ENCODE results near the gene CNTNAP2. TPM values are rescaled to one million over a fixed set of nuclear protein-coding genes. Genes with fewer than 3 reads are reported as not detected.

The CNTNAP2 gene
- total RNA-seq, 4 donors from 2014 or later: 0.29 to 0.88 (median 0.33) TPM; not detected in 1

DNA sequence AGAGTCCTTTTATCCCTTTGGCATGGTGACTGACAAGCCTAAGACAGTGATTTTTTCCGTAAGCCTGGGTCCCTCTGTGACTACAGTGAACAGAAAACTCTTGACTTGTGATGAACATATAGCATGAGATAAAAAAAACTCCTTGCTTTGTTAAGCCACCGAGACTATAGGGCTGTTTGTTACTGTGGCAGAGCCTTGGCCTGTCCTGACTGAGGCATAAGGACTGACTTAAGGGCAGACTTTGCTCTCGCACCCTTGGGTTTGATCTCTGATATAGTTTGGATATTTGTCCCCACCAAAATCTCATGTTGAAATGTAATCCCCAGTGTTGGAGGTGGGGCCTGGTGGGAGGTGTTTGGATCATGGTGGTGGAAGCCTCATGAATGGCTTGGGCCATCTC lies 2157.5 kb downstream of the CNTNAP2 start:
- H3K4me3 ChIP-seq (replicated peaks in 1 of 3): no peak overlapping the region
- WGBS, 2 donors: 88 to 98% methylated on average over 3 of the region's 3 CpGs
- no peaks in the 10 kb centered on the region for H3K36me3 ChIP-seq
- no peak for DNase-seq
- H3K27ac ChIP-seq: no peak overlapping the region
- H3K4me1 ChIP-seq: no peaks in the 10 kb centered on the region
- TF ChIP-seq POLR2A (IDR thresholded peaks at IDR 0.05): no peak
- TF ChIP-seq CTCF (IDR thresholded peaks at IDR 0.05): no peak
- no peaks in the 10 kb centered on the region for H3K9me3 ChIP-seq
- no peaks in the 10 kb centered on the region for H3K27me3 ChIP-seq
- intact Hi-C loops (cut with DNase I): no loop called here

GRCh38 chr7:148275359-148275890 lies 2158.8 kb downstream of the CNTNAP2 start:
- WGBS, 2 donors: 76 to 91% methylated on average over 4 of the region's 4 CpGs
- Histone ChIP-seq H3K36me3 (no peaks in the 10 kb centered on the region), H3K27ac (no peak overlapping the region), H3K4me1 (no peaks in the 10 kb centered on the region), H3K27me3 (no peaks in the 10 kb centered on the region), H3K4me3 (replicated peaks in 1 of 3) (no peak overlapping the region), H3K9me3 (no peaks in the 10 kb centered on the region)
- DNase-seq: no peak
- TF ChIP-seq CTCF (IDR thresholded peaks at IDR 0.05) (no peak), POLR2A (IDR thresholded peaks at IDR 0.05) (no peak)
- intact Hi-C loops (cut with DNase I): no loop called here

GRCh38 chr7:148276314-148277041 lies 2159.9 kb downstream of the CNTNAP2 start:
- 70 to 79% methylated on average over 10 to 11 of the region's 11 CpGs for WGBS, 2 donors
- H3K27ac ChIP-seq: no peak overlapping the region
- no peak for DNase-seq
- no peaks in the 10 kb centered on the region for H3K4me1 ChIP-seq
- H3K9me3 ChIP-seq: no peaks in the 10 kb centered on the region
- no peaks in the 10 kb centered on the region for H3K36me3 ChIP-seq
- no peaks in the 10 kb centered on the region for H3K27me3 ChIP-seq
- intact Hi-C loops (cut with DNase I): no loop called here
- no peak overlapping the region for H3K4me3 ChIP-seq (replicated peaks in 1 of 3)
- TF ChIP-seq POLR2A (IDR thresholded peaks at IDR 0.05) (no peak), CTCF (IDR thresholded peaks at IDR 0.05) (no peak)

GRCh38 chr7:148277042-148277660 lies 2160.6 kb downstream of the CNTNAP2 start:
- no peak overlapping the region for H3K27ac ChIP-seq
- H3K4me3 ChIP-seq (replicated peaks in 1 of 3): no peak overlapping the region
- no peaks in the 10 kb centered on the region for H3K4me1 ChIP-seq
- TF ChIP-seq CTCF (IDR thresholded peaks at IDR 0.05) (no peak), POLR2A (IDR thresholded peaks at IDR 0.05) (no peak)
- H3K9me3 ChIP-seq: no peaks in the 10 kb centered on the region
- DNase-seq: peak; percentile 64 to 67
- no peaks in the 10 kb centered on the region for H3K36me3 ChIP-seq
- intact Hi-C loops (cut with DNase I): no loop called here
- H3K27me3 ChIP-seq: no peaks in the 10 kb centered on the region
- WGBS, 2 donors: 63 to 69% methylated on average over 11 of the region's 11 CpGs

- no peaks in the 10 kb centered on the region for H3K27me3 ChIP-seq
- DNase-seq: no peak
- no peak overlapping the region for H3K27ac ChIP-seq
- TF ChIP-seq CTCF (IDR thresholded peaks at IDR 0.05): peak in 2 of 6 experiments; percentile 13 to 28
- no peak for TF ChIP-seq POLR2A (IDR thresholded peaks at IDR 0.05)
- 17 to 27% methylated on average over 2 of the region's 2 CpGs for WGBS, 2 donors
- no peaks in the 10 kb centered on the region for H3K4me1 ChIP-seq
- H3K9me3 ChIP-seq: no peaks in the 10 kb centered on the region
- no peak overlapping the region for H3K4me3 ChIP-seq (replicated peaks in 1 of 3)
- intact Hi-C loops (cut with DNase I): no loop called here
- no peaks in the 10 kb centered on the region for H3K36me3 ChIP-seq
Observed at GRCh38 chr7:148286150-148286549, 2169.5 kb downstream of the CNTNAP2 start.
